Endodermal cell (in vitro differentiated cells): ENCODE results near the gene SUPT4H1. TPM values are rescaled to one million over a fixed set of nuclear protein-coding genes. Genes with fewer than 3 reads are reported as not detected.
A peak's percentile ranks its signal among the peaks of the same experiment; 100 is the strongest.

ENCODE experiments used
- DNase-seq: peaks from one replicate; pipeline ENCODE4 v3.0.0-alpha.2; 2017
- H3K27ac ChIP-seq: 2 replicates; pipeline ENCODE4 v1.5.1; 2013; ENCODE audit warnings: mild to moderate bottlenecking, low read depth, low read length, moderate library complexity
- H3K27me3 ChIP-seq: 2 replicates; pipeline ENCODE4 v1.6.1; 2013; ENCODE audit warnings: mild to moderate bottlenecking, low read length, moderate library complexity; ENCODE audit not compliant: insufficient read depth, control insufficient read depth, poor library complexity, severe bottlenecking
- H3K36me3 ChIP-seq: 2 replicates; pipeline ENCODE4 v1.7.0; 2013; ENCODE audit warnings: mild to moderate bottlenecking, low read length, moderate library complexity; ENCODE audit not compliant: control insufficient read depth, insufficient read depth
- H3K4me1 ChIP-seq: one replicate; pipeline ENCODE4 v1.7.0; 2013; ENCODE audit warnings: low read length; ENCODE audit not compliant: control insufficient read depth, insufficient read depth
- H3K4me3 ChIP-seq: 2 replicates; pipeline ENCODE4 v1.5.1; 2013; ENCODE audit warnings: mild to moderate bottlenecking, low read length, moderate library complexity
- H3K9ac ChIP-seq: 2 replicates; pipeline ENCODE4 v1.6.1; 2013; ENCODE audit warnings: mild to moderate bottlenecking, low read length, moderate library complexity; ENCODE audit not compliant: poor library complexity, severe bottlenecking; ENCODE audit errors: extremely low read depth
- H3K9me3 ChIP-seq: 2 replicates; pipeline ENCODE4 v1.6.1; 2013; ENCODE audit warnings: mild to moderate bottlenecking, low read length, moderate library complexity; ENCODE audit not compliant: control insufficient read depth
- H3K27ac Mint-ChIP-seq: 2 replicates; pipeline ENCODE4 v1.8.0; 2020; ENCODE audit warnings: mixed read lengths
- H3K27me3 Mint-ChIP-seq: 2 replicates; pipeline ENCODE4 v1.8.0; 2021; ENCODE audit warnings: mild to moderate bottlenecking, mixed read lengths; ENCODE audit not compliant: insufficient read depth
- H3K36me3 Mint-ChIP-seq: 2 replicates; pipeline ENCODE4 v1.8.0; 2020; ENCODE audit warnings: low read depth, mixed read lengths
- H3K4me1 Mint-ChIP-seq: 2 replicates; pipeline ENCODE4 v1.8.0; 2020; ENCODE audit warnings: mixed read lengths
- H3K4me3 Mint-ChIP-seq: 2 replicates; pipeline ENCODE4 v1.8.0; 2020; ENCODE audit warnings: mild to moderate bottlenecking, moderate library complexity, mixed read lengths
- H3K9me3 Mint-ChIP-seq: 2 replicates; pipeline ENCODE4 v1.8.0; 2020; ENCODE audit warnings: mild to moderate bottlenecking, mixed read lengths
- CTCF ChIP-seq: fragments of 200-600 bp; sonication (generic); conservative IDR thresholded peaks from 2 replicates; pipeline ENCODE4 v1.5.0; 2021; ENCODE audit warnings: antibody characterized with exemption, mild to moderate bottlenecking
- WGBS, 2 experiments: methylation state at CpG; one replicate each; pipeline versions ENCODE4 v1.1.5 to v1.1.7; 2013; ENCODE audit warnings: missing lambda C conversion rate in 2 of 2, mixed read lengths in 1 of 2; ENCODE audit not compliant: insufficient coverage in 1 of 2, insufficient read length in 1 of 2; 5-methylcytosine and 5-hydroxymethylcytosine counted together
- total RNA-seq, 2 donors: library from RNA; stranded (reverse); fragmentation: NEBNext Ultra II Directional in 1 of 2; extraction: Animal tissue kit (Norgen Biotek cat#: 25700) in 1 of 2; gene quantifications; 2 replicates in 1 of 2; 3 replicates in 1 of 2; pipeline ENCODE4 v1.2.1, GENCODE V29; 2021

The SUPT4H1 gene
- total RNA-seq, 2 donors from 2014 or later, result 97.2 to 98.8 TPM

- Mint-ChIP-seq H3K36me3 (no peaks in the 10 kb centered on the region), H3K27me3 (no peaks in the 10 kb centered on the region), H3K4me1 (peaks cover 12% of the 10 kb centered on the region), H3K4me3 (no peak overlapping the region), H3K27ac (peak overlapping the region; percentile 23), H3K9me3 (no peaks in the 10 kb centered on the region)
- Histone ChIP-seq H3K27me3 (no peaks in the 10 kb centered on the region), H3K27ac (no peak overlapping the region), H3K4me1 (no peaks in the 10 kb centered on the region), H3K9me3 (no peaks in the 10 kb centered on the region), H3K36me3 (no peaks in the 10 kb centered on the region), H3K4me3 (no peak overlapping the region), H3K9ac (no peak overlapping the region)
- DNase-seq, result peak; percentile 71
- no peak for TF ChIP-seq CTCF
- WGBS, 2 experiments, result 71 to 76% methylated on average over 2 of the region's 2 CpGs
Measured at GRCh38 chr17:58375811-58376210, 23.8 kb upstream of the SUPT4H1 start.

- no peak overlapping the region for H3K27ac Mint-ChIP-seq
- DNase-seq, result peak; percentile 26
- H3K4me3 Mint-ChIP-seq, result no peak overlapping the region
- no peak overlapping the region for H3K9ac ChIP-seq
- peaks cover 12% of the 10 kb centered on the region for H3K4me1 Mint-ChIP-seq
- no peaks in the 10 kb centered on the region for H3K9me3 Mint-ChIP-seq
- 89 to 92% methylated on average over 4 to 5 of the region's 5 CpGs for WGBS, 2 experiments
- no peak overlapping the region for H3K27ac ChIP-seq
- no peaks in the 10 kb centered on the region for H3K36me3 ChIP-seq
- no peaks in the 10 kb centered on the region for H3K27me3 ChIP-seq
- H3K27me3 Mint-ChIP-seq, result no peaks in the 10 kb centered on the region
- H3K4me1 ChIP-seq, result no peaks in the 10 kb centered on the region
- no peak overlapping the region for H3K4me3 ChIP-seq
- H3K9me3 ChIP-seq, result no peaks in the 10 kb centered on the region
- no peak for TF ChIP-seq CTCF
- H3K36me3 Mint-ChIP-seq, result no peaks in the 10 kb centered on the region
Measured at GRCh38 chr17:58375256-58375655, 23.3 kb upstream of the SUPT4H1 start.

GRCh38 chr17:58373923-58374322, 21.9 kb upstream of the SUPT4H1 start:
- no peaks in the 10 kb centered on the region for H3K9me3 Mint-ChIP-seq
- no peak for DNase-seq
- no peaks in the 10 kb centered on the region for H3K27me3 Mint-ChIP-seq
- Histone ChIP-seq H3K27me3 (no peaks in the 10 kb centered on the region), H3K36me3 (no peaks in the 10 kb centered on the region), H3K9ac (no peak overlapping the region), H3K9me3 (no peaks in the 10 kb centered on the region), H3K27ac (no peak overlapping the region), H3K4me3 (no peak overlapping the region), H3K4me1 (no peaks in the 10 kb centered on the region)
- H3K27ac Mint-ChIP-seq, result no peak overlapping the region
- whole genome bisulfite sequencing, 2 experiments, result 85% methylated on average over 1 of the region's 1 CpG; no CpG with 5 or more reads in 1 of the 2 experiments
- no peak for TF ChIP-seq CTCF
- peaks cover 12% of the 10 kb centered on the region for H3K4me1 Mint-ChIP-seq
- H3K4me3 Mint-ChIP-seq, result no peak overlapping the region
- H3K36me3 Mint-ChIP-seq, result no peaks in the 10 kb centered on the region
